K562 (cell line): Measurements from ENCODE around the gene PIK3R4. TPM values are rescaled to one million over a fixed set of nuclear protein-coding genes. Genes with fewer than 3 reads are reported as not detected.

Experiments used
- ATAC-seq: fragments of 200-7000 bp; cut with Tn5 transposase; 3 replicates; pipeline ENCODE4 v1.9.1; 2020; ENCODE audit warnings: moderate library complexity
- BruUV-seq: library from RNA; stranded (reverse); fragments of 400-500 nt; replicated peaks from 2 replicates; lab custom pipeline; 2021; lab: Mats Ljungman, UMichigan
- CTCF ChIA-PET: fragments of 300-600 bp; formaldehyde crosslinking; extraction: SDS; loops from one replicate; lab custom pipeline; 2021; ENCODE audit warnings: low intra/inter-chr PET ratio; lab: Yijun Ruan, JAX
- POLR2A ChIA-PET: fragments of 300-600, 350-650 bp; sonication (Branson Sonifier 250); formaldehyde crosslinking; extraction: SDS; loops from one replicate; lab custom pipeline; 2021; ENCODE audit warnings: antibody characterized with exemption, inconsistent platforms; lab: Yijun Ruan, JAX
- DNase-seq, 4 experiments: peaks; one replicate each; pipeline versions ENCODE4 v3.0.0 to v3.0.0-alpha.2; 2011 to 2018; ENCODE audit warnings: low spot score in 3 of 4, mixed read lengths in 3 of 4; ENCODE audit errors: extremely low read depth in 1 of 4
- FAIRE-seq: peaks from 2 replicates; lab custom pipeline; 2011; peaks lifted over from hg19 to GRCh38; lab: Jason Lieb, UNC
- H2AFZ ChIP-seq: 2 replicates; pipeline ENCODE4 v1.6.0; 2011; ENCODE audit warnings: low read depth, low read length, control low read depth, inconsistent platforms
- H3K27ac ChIP-seq: fragments of 200-600 bp; 3 replicates; pipeline ENCODE4 v1.8.0; 2011; ENCODE audit warnings: low read depth, mild to moderate bottlenecking, control low read depth, inconsistent platforms, low read length, moderate library complexity, mixed read lengths; ENCODE audit errors: extremely low read depth
- H3K27me3 ChIP-seq, 2 experiments: fragments of 300-600 bp in 1 of 2; 2 replicates in 1 of 2; 3 replicates in 1 of 2; pipeline versions ENCODE4 v1.6.0 to v1.8.0; 2011; ENCODE audit warnings: inconsistent platforms in 2 of 2, low read length in 2 of 2, mild to moderate bottlenecking in 1 of 2, mixed read lengths in 1 of 2, moderate library complexity in 1 of 2; ENCODE audit not compliant: control insufficient read depth in 2 of 2, insufficient read depth in 2 of 2
- H3K36me3 ChIP-seq: fragments of 300-600 bp; 3 replicates; pipeline ENCODE4 v1.8.0; 2011; ENCODE audit warnings: mild to moderate bottlenecking, low read length, inconsistent platforms; ENCODE audit not compliant: control insufficient read depth, insufficient read depth
- H3K4me1 ChIP-seq, 2 experiments: fragments of 200-600 bp in 1 of 2; replicated peaks in 1 of 2; 2 replicates in 1 of 2; 3 replicates in 1 of 2; pipeline versions ENCODE4 v1.5.1 to v1.8.0; 2011; ENCODE audit warnings: inconsistent platforms in 2 of 2, low read length in 2 of 2, mild to moderate bottlenecking in 1 of 2, mixed read lengths in 1 of 2, moderate library complexity in 1 of 2; ENCODE audit not compliant: control insufficient read depth in 2 of 2, insufficient read depth in 2 of 2
- H3K4me2 ChIP-seq: 2 replicates; pipeline ENCODE4 v1.6.1; 2011; ENCODE audit warnings: low read length, control low read depth, inconsistent platforms, mixed read lengths; ENCODE audit not compliant: insufficient read depth
- H3K4me3 ChIP-seq: fragments of 200-600 bp; sonication (generic), shearing (Covaris generic); 2 replicates; pipeline ENCODE4 v1.5.1; 2016; ENCODE audit warnings: control low read depth, inconsistent platforms
- H3K79me2 ChIP-seq: fragments of 200-600 bp; 3 replicates; pipeline ENCODE4 v1.8.0; 2011; ENCODE audit warnings: low read length, inconsistent platforms; ENCODE audit not compliant: control insufficient read depth, insufficient read depth
- H3K9ac ChIP-seq, 2 experiments: 2 replicates each; pipeline versions ENCODE4 v1.6.0 to v1.6.1; 2011; ENCODE audit warnings: low read depth in 2 of 2, low read length in 2 of 2, control low read depth in 1 of 2, inconsistent platforms in 1 of 2, mild to moderate bottlenecking in 1 of 2, mixed read lengths in 1 of 2; ENCODE audit not compliant: insufficient read depth in 1 of 2
- H3K9me1 ChIP-seq: one replicate; pipeline ENCODE4 v1.6.0; 2011; ENCODE audit warnings: inconsistent platforms, mild to moderate bottlenecking, low read length, moderate library complexity; ENCODE audit not compliant: control insufficient read depth, insufficient read depth
- H3K9me3 ChIP-seq: replicated peaks from 2 replicates; pipeline ENCODE4 v1.5.1; 2011; ENCODE audit warnings: low read depth, low read length, inconsistent platforms; ENCODE audit not compliant: control insufficient read depth, insufficient read depth
- H4K20me1 ChIP-seq: replicated peaks from 2 replicates; pipeline ENCODE4 v1.6.1; 2011; ENCODE audit warnings: low read length, inconsistent platforms, mixed read lengths; ENCODE audit not compliant: control insufficient read depth, insufficient read depth
- JUN ChIP-seq, 2 experiments: sonication (generic) in 1 of 2; formaldehyde crosslinking in 1 of 2; IDR thresholded peaks; 2 replicates each; pipeline versions ENCODE4 v1.6.1 to v1.8.0; 2012 to 2022; ENCODE audit warnings: borderline replicate concordance in 2 of 2, mild to moderate bottlenecking in 2 of 2, improper control_type of control experiment in 1 of 2, low read depth in 1 of 2, low read length in 1 of 2, missing genetic modification reagents in 1 of 2
- JUNB ChIP-seq: fragments of 450-650 bp; formaldehyde crosslinking; conservative IDR thresholded peaks from 2 replicates; pipeline ENCODE4 v1.4.0; 2020; ENCODE audit warnings: mild to moderate bottlenecking
- JUND ChIP-seq, 2 experiments: IDR thresholded peaks; 2 replicates in 1 of 2; 3 replicates in 1 of 2; pipeline ENCODE4 v1.6.1; 2011; ENCODE audit warnings: borderline replicate concordance in 2 of 2, low read depth in 2 of 2, low read length in 2 of 2, improper control_type of control experiment in 1 of 2, missing biosample characterization in 1 of 2, missing genetic modification characterization in 1 of 2, missing genetic modification reagents in 1 of 2
- MBD2 ChIP-seq: sonication (generic); IDR thresholded peaks from 2 replicates; pipeline ENCODE4 v1.6.1; 2016; ENCODE audit warnings: low read depth, borderline replicate concordance
- NFIC ChIP-seq: fragments of 450-650 bp; IDR thresholded peaks from 2 replicates; pipeline ENCODE4 v1.6.1; 2017; ENCODE audit warnings: mild to moderate bottlenecking, inconsistent platforms
- RBM14 ChIP-seq: fragments of 200-400 bp; formaldehyde crosslinking; IDR thresholded peaks from 2 replicates; pipeline ENCODE4 v1.6.1; 2018; ENCODE audit warnings: low read depth, mild to moderate bottlenecking, low read length, moderate library complexity, borderline replicate concordance; ENCODE audit not compliant: insufficient read depth
- RBM34 ChIP-seq: fragments of 200-400 bp; formaldehyde crosslinking; IDR thresholded peaks from 2 replicates; pipeline ENCODE4 v1.6.1; 2018; ENCODE audit warnings: low read length, borderline replicate concordance; ENCODE audit not compliant: insufficient read depth
- SMARCA4 ChIP-seq: fragments of 450-650 bp; IDR thresholded peaks from 2 replicates; pipeline ENCODE4 v1.6.1; 2016
- SMARCE1 ChIP-seq: fragments of 450-650 bp; IDR thresholded peaks from 2 replicates; pipeline ENCODE4 v1.7.1; 2016; ENCODE audit warnings: mild to moderate bottlenecking
- TAF15 ChIP-seq: fragments of 200-400 bp; formaldehyde crosslinking; IDR thresholded peaks from 2 replicates; pipeline ENCODE4 v1.6.1; 2017; ENCODE audit warnings: mild to moderate bottlenecking, low read depth, low read length, moderate library complexity
- TAF9B ChIP-seq: fragments of 450-650 bp; IDR thresholded peaks from 2 replicates; pipeline ENCODE4 v1.6.1; 2018; ENCODE audit warnings: mild to moderate bottlenecking; ENCODE audit not compliant: partially characterized antibody
- ZC3H4 ChIP-seq: sonication (generic); formaldehyde crosslinking; IDR thresholded peaks from 2 replicates; pipeline ENCODE4 v1.9.0; 2021; ENCODE audit warnings: missing genetic modification reagents, borderline replicate concordance
- ZNF316 ChIP-seq: fragments of 450-650 bp; IDR thresholded peaks from 2 replicates; pipeline ENCODE4 v1.6.1; 2016
- WGBS: fragments of 100-300 bp; shearing (Covaris generic); methylation state at CpG from one replicate; pipeline ENCODE4 v1.1.6; 2016; ENCODE audit warnings: low coverage, mixed read lengths; ENCODE audit not compliant: insufficient coverage; ENCODE audit errors: missing lambda C conversion rate; 5-methylcytosine and 5-hydroxymethylcytosine counted together
- in situ Hi-C: fragments of 300-500 bp; cut with MboI; formaldehyde crosslinking; loops from 4 replicates; pipeline ENCODE4 v1.15.0; 2018; ENCODE audit warnings: inconsistent platforms, mixed read lengths
- intact Hi-C: fragments of 100-400 bp; cut with micrococcal nuclease; formaldehyde crosslinking; loops from 2 replicates; pipeline ENCODE4 v1.14.2; 2022
- polyA plus RNA-seq, 8 experiments: library from polyadenylated mRNA; depleted of rRNA in 4 of 8; stranded (reverse) in 5 of 8; unstranded in 3 of 8; fragments of >200 nt; fragmentation: Nextera tagmentation in 2 of 8; fragmentation: Illumina TruSeq in 1 of 8; extraction: Ambion mirVana in 2 of 8; extraction: Trizol in 1 of 8; gene quantifications; 2 replicates each; pipeline versions ENCODE4 v1.2.1 to v1.2.3, GENCODE V29; 2011 to 2014; ENCODE audit warnings: inconsistent platforms in 1 of 8, missing spikeins in 1 of 8
- total RNA-seq, 7 experiments: library from RNA; depleted of rRNA in 6 of 7; stranded (reverse); fragments of >200 nt in 6 of 7; fragmentation: Illumina TruSeq in 2 of 7; extraction: Trizol in 2 of 7; gene quantifications; 2 replicates each; pipeline versions ENCODE4 v1.2.1 to v1.2.3, GENCODE V29; 2011 to 2021; ENCODE audit warnings: low replicate concordance in 1 of 7

Gene PIK3R4
- total and polyA plus RNA-seq, 9 of the 15 experiments (the other 6 are each of a cell fraction or from before 2014, with no cell fraction given): 20.6 to 45.8 (median 26.0) TPM

DNA sequence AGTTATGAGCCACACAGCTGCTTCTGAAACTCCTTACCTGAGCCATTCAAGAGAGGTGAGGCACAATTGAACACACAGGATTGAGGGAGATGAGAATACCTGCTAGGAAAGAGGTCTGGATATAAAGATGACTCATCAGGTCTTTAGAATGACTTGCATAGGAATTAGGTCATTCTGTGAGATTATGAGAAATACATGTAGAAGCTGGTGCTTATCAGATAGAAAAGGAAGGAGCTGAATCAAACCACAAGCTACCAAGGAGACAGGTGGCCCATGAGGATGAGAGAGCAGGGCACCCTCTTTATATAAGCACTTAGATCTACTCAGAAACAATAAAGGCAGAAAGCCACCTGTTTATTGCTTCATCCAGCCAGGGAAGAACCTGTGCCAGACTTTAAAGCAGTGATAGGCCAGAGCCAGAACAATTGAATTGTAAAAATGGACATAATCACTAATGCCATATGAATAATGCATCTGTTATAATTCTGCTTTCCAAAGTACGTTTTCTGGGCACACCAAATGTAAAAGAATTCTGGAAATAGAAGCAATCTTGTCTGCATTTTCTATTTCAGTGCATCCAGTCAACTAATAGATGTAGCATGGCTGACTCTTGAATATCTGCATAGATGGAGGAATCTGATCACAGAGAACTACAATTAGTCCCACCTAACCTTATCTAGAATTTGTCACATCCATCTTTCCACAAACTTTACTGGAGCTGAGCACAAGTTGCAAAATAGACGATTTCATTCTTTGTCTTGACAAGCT is 74.9 kb downstream of the PIK3R4 start (continued):
- TF ChIP-seq ZNF316 (peak; percentile 88), SMARCE1 (peak; percentile 55; the same call in 1 of the 2 replicates), JUND (IDR thresholded peaks at IDR 0.05; ENCODE audit: borderline replicate concordance, low read depth, low read length) (peak; percentile 76), JUND (tag; IDR thresholded peaks at IDR 0.05; ENCODE audit: borderline replicate concordance, low read depth, low read length) (peak; percentile 90), NFIC (no peak), TAF15 (no peak), JUNB (CRISPR knock-in tag) (0 out of 2 replicates have a peak, but pooled peaks have one; percentile 29), SMARCA4 (peak; percentile 40; the same call in 1 of the 2 replicates), JUN (IDR thresholded peaks at IDR 0.05; ENCODE audit: borderline replicate concordance, low read depth, low read length) (0 out of 2 replicates have a peak, but pooled peaks have one; percentile 47), JUN (CRISPR knock-in tag; IDR thresholded peaks at IDR 0.05; ENCODE audit: borderline replicate concordance) (no peak)
- TF ChIP-seq, all 486 proteins: peak for 17

DNA sequence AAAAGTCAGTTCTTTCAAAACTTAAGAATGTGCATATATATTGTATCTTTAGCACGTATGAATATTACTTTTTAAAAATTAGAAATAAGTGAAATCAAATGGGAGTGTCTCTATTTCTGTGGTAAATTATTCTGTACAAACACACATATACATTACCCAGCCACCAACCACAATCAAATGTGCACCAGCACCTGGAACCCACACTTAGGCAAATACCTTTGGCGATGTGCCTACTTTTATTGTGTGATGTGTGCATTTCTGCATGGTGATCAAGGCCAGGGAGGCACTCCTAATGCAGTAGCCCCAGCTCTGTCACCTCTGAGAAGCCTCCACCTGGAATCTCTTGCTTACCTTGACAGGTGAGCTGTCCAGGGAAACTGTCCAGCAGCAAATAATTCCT is 76.9 kb downstream of the PIK3R4 start:
- ChIA-PET POLR2A (no interaction called here), CTCF (no interaction called here)
- no peak overlapping the region for H2AFZ ChIP-seq
- no peak overlapping the region for H3K9ac ChIP-seq
- 89% methylated on average over 2 of the region's 2 CpGs for WGBS
- ATAC-seq (no peak), DNase-seq (no peak), FAIRE-seq (no peak)
- H3K9me1 ChIP-seq: no peaks in the 10 kb centered on the region
- no peaks in the 10 kb centered on the region for H3K79me2 ChIP-seq
- no peak for TF ChIP-seq TAF9B
- no peak for TF ChIP-seq ZC3H4 (CRISPR knock-in tag)
- no peak for TF ChIP-seq RBM34
- TF ChIP-seq RBM14: no peak
- no peak for TF ChIP-seq MBD2
- H3K4me2 ChIP-seq: no peak overlapping the region
- intact Hi-C loops: no loop called here
- H4K20me1 ChIP-seq: no peaks in the 10 kb centered on the region
- in situ Hi-C loops: no loop called here
- H3K27ac ChIP-seq: no peak overlapping the region
- no peak overlapping the region for H3K4me3 ChIP-seq
- H3K36me3 ChIP-seq: 0 out of 3 replicates have a peak, but pooled peaks cover 4% of the 10 kb centered on the region
- H3K27me3 ChIP-seq: no peaks in the 10 kb centered on the region
- no peaks in the 10 kb centered on the region for H3K9me3 ChIP-seq
- no TSS peak for BruUV-seq
- peaks cover 0 to 6% of the 10 kb centered on the region in 2 experiments; a peak in 1 of 5 replicates for H3K4me1 ChIP-seq
